H9 (cell line): ENCODE measurements around the gene IGF2. TPM values are rescaled to one million over a fixed set of nuclear protein-coding genes. Genes with fewer than 3 reads are reported as not detected.

ENCODE experiments used
- DNase-seq: peaks from one replicate; pipeline ENCODE4 v3.0.0-alpha.2; 2017
- H2AFZ ChIP-seq: one replicate; pipeline ENCODE4 v1.6.1; 2013; ENCODE audit warnings: mild to moderate bottlenecking, low read length, control low read depth, moderate library complexity
- H2AK5ac ChIP-seq: 2 replicates; pipeline ENCODE4 v1.6.1; 2013; ENCODE audit warnings: low read length, control low read depth, mixed read lengths; ENCODE audit not compliant: insufficient read length
- H2BK120ac ChIP-seq: one replicate; pipeline ENCODE4 v1.6.1; 2013; ENCODE audit warnings: low read depth, mild to moderate bottlenecking, low read length, control low read depth, inconsistent platforms; ENCODE audit not compliant: poor library complexity, severe bottlenecking
- H2BK12ac ChIP-seq: 2 replicates; pipeline ENCODE4 v1.6.1; 2013; ENCODE audit warnings: low read length, control low read depth, mixed read lengths, low read depth; ENCODE audit not compliant: insufficient read length
- H2BK15ac ChIP-seq: 2 replicates; pipeline ENCODE4 v1.6.1; 2013; ENCODE audit warnings: low read depth, low read length, control low read depth
- H2BK20ac ChIP-seq: one replicate; pipeline ENCODE4 v1.6.1; 2013; ENCODE audit warnings: low read depth, mild to moderate bottlenecking, low read length, control low read depth, inconsistent platforms; ENCODE audit not compliant: poor library complexity, severe bottlenecking
- H2BK5ac ChIP-seq: 2 replicates; pipeline ENCODE4 v1.6.1; 2013; ENCODE audit warnings: low read length, control low read depth, mixed read lengths; ENCODE audit not compliant: insufficient read length
- H3K14ac ChIP-seq: 2 replicates; pipeline ENCODE4 v1.6.1; 2013; ENCODE audit warnings: low read length, control low read depth; ENCODE audit not compliant: insufficient read depth
- H3K18ac ChIP-seq: 2 replicates; pipeline ENCODE4 v1.6.1; 2013; ENCODE audit warnings: low read depth, mild to moderate bottlenecking, mixed read lengths, low read length, control low read depth; ENCODE audit not compliant: insufficient read length
- H3K23ac ChIP-seq: 2 replicates; pipeline ENCODE4 v1.6.1; 2013; ENCODE audit warnings: low read length, control low read depth, mixed read lengths, low read depth; ENCODE audit not compliant: insufficient read length
- H3K23me2 ChIP-seq: 2 replicates; pipeline ENCODE4 v1.6.1; 2013; ENCODE audit warnings: low read depth, mild to moderate bottlenecking, mixed read lengths, low read length, control low read depth; ENCODE audit not compliant: insufficient read length, poor library complexity, severe bottlenecking
- H3K27ac ChIP-seq: 2 replicates; pipeline ENCODE4 v1.5.1; 2013; ENCODE audit warnings: low read length, control low read depth, mixed read lengths, low read depth; ENCODE audit not compliant: insufficient read length
- H3K27me3 ChIP-seq: 2 replicates; pipeline ENCODE4 v1.6.1; 2013; ENCODE audit warnings: low read length, control low read depth, inconsistent platforms; ENCODE audit not compliant: insufficient read depth
- H3K4ac ChIP-seq: 2 replicates; pipeline ENCODE4 v1.6.1; 2013; ENCODE audit warnings: low read depth, mild to moderate bottlenecking, control low read depth, inconsistent platforms, low read length, moderate library complexity
- H3K4me1 ChIP-seq: 2 replicates; pipeline ENCODE4 v1.6.1; 2013; ENCODE audit warnings: low read length, control low read depth, inconsistent platforms; ENCODE audit not compliant: insufficient read depth
- H3K4me2 ChIP-seq: 2 replicates; pipeline ENCODE4 v1.6.1; 2013; ENCODE audit warnings: low read length, control low read depth, mixed read lengths; ENCODE audit not compliant: insufficient read length, insufficient read depth
- H3K56ac ChIP-seq: 2 replicates; pipeline ENCODE4 v1.6.1; 2013; ENCODE audit warnings: low read depth, mild to moderate bottlenecking, mixed read lengths, low read length, control low read depth; ENCODE audit not compliant: insufficient read length
- H3K79me1 ChIP-seq: 2 replicates; pipeline ENCODE4 v1.6.1; 2013; ENCODE audit warnings: low read depth, mild to moderate bottlenecking, moderate library complexity, low read length, control low read depth, inconsistent platforms; ENCODE audit not compliant: insufficient read depth, poor library complexity, severe bottlenecking
- H3K79me2 ChIP-seq: 2 replicates; pipeline ENCODE4 v1.6.1; 2013; ENCODE audit warnings: low read length, control low read depth, inconsistent platforms; ENCODE audit not compliant: insufficient read depth
- H3K9ac ChIP-seq: 2 replicates; pipeline ENCODE4 v1.6.1; 2013; ENCODE audit warnings: low read length, control low read depth, mixed read lengths; ENCODE audit not compliant: insufficient read length; ENCODE audit errors: extremely low read depth
- H3K9me3 ChIP-seq: one replicate; pipeline ENCODE4 v1.6.1; 2013; ENCODE audit warnings: low read depth, low read length, inconsistent platforms; ENCODE audit not compliant: control insufficient read depth
- H3T11ph ChIP-seq: one replicate; pipeline ENCODE4 v1.6.1; 2013; ENCODE audit warnings: mild to moderate bottlenecking, low read length, control low read depth, inconsistent platforms
- H4K20me1 ChIP-seq: one replicate; pipeline ENCODE4 v1.6.1; 2013; ENCODE audit not compliant: control insufficient read depth, insufficient read length, insufficient read depth
- H4K5ac ChIP-seq: 2 replicates; pipeline ENCODE4 v1.6.1; 2013; ENCODE audit warnings: low read depth, mild to moderate bottlenecking, mixed read lengths, low read length, control low read depth; ENCODE audit not compliant: insufficient read length
- H4K8ac ChIP-seq: replicated peaks from 2 replicates; pipeline ENCODE4 v1.6.1; 2013; ENCODE audit warnings: low read length, control low read depth, mixed read lengths, low read depth; ENCODE audit not compliant: insufficient read length
- H4K91ac ChIP-seq: 2 replicates; pipeline ENCODE4 v1.6.1; 2013; ENCODE audit warnings: low read depth, mild to moderate bottlenecking, moderate library complexity, mixed read lengths, low read length, control low read depth; ENCODE audit not compliant: insufficient read length
- H3K27ac Mint-ChIP-seq, 3 experiments: 2 replicates in 2 of 3; 3 replicates in 1 of 3; pipeline ENCODE4 v1.8.0; 2020 to 2021; ENCODE audit warnings: mixed read lengths in 3 of 3, mild to moderate bottlenecking in 1 of 3, moderate library complexity in 1 of 3
- H3K27me3 Mint-ChIP-seq: 2 replicates; pipeline ENCODE4 v1.8.0; 2021; ENCODE audit warnings: low read depth, mild to moderate bottlenecking, moderate library complexity, mixed read lengths
- H3K36me3 Mint-ChIP-seq, 3 experiments: 2 replicates in 2 of 3; 3 replicates in 1 of 3; pipeline ENCODE4 v1.8.0; 2020 to 2021; ENCODE audit warnings: low read depth in 3 of 3, mixed read lengths in 3 of 3; ENCODE audit not compliant: insufficient read depth in 1 of 3
- H3K4me1 Mint-ChIP-seq, 2 experiments: 2 replicates each; pipeline ENCODE4 v1.8.0; 2020; ENCODE audit warnings: mixed read lengths in 2 of 2
- H3K4me3 Mint-ChIP-seq, 2 experiments: 2 replicates in 1 of 2; 3 replicates in 1 of 2; pipeline ENCODE4 v1.8.0; 2020 to 2021; ENCODE audit warnings: mild to moderate bottlenecking in 2 of 2, mixed read lengths in 2 of 2, moderate library complexity in 1 of 2
- H3K9me3 Mint-ChIP-seq, 2 experiments: 2 replicates in 1 of 2; 3 replicates in 1 of 2; pipeline ENCODE4 v1.8.0; 2020; ENCODE audit warnings: mild to moderate bottlenecking in 2 of 2, mixed read lengths in 2 of 2, moderate library complexity in 1 of 2
- WGBS: extraction: QIAGEN DNeasy Blood & Tissue Kit; methylation state at CpG from one replicate; pipeline ENCODE4 v1.1.7; 2013; ENCODE audit warnings: missing lambda C conversion rate, low lambda C conversion rate, mixed read lengths; ENCODE audit not compliant: insufficient read length; ENCODE audit errors: extremely low coverage; 5-methylcytosine and 5-hydroxymethylcytosine counted together
- total RNA-seq: library from RNA; stranded (reverse); gene quantifications from 2 replicates; pipeline ENCODE4 v1.2.1, GENCODE V29; 2021
- TF ChIP-seq, protein P1 (sequence below): fragments of 200-600 bp; sonication (generic); conservative IDR thresholded peaks from 3 replicates; pipeline ENCODE4 v1.8.0; 2021; ENCODE audit warnings: antibody characterized with exemption, mild to moderate bottlenecking

IGF2 gene
- total RNA-seq, 1 experiment from 2014 or later: 2.8 TPM

DNA sequence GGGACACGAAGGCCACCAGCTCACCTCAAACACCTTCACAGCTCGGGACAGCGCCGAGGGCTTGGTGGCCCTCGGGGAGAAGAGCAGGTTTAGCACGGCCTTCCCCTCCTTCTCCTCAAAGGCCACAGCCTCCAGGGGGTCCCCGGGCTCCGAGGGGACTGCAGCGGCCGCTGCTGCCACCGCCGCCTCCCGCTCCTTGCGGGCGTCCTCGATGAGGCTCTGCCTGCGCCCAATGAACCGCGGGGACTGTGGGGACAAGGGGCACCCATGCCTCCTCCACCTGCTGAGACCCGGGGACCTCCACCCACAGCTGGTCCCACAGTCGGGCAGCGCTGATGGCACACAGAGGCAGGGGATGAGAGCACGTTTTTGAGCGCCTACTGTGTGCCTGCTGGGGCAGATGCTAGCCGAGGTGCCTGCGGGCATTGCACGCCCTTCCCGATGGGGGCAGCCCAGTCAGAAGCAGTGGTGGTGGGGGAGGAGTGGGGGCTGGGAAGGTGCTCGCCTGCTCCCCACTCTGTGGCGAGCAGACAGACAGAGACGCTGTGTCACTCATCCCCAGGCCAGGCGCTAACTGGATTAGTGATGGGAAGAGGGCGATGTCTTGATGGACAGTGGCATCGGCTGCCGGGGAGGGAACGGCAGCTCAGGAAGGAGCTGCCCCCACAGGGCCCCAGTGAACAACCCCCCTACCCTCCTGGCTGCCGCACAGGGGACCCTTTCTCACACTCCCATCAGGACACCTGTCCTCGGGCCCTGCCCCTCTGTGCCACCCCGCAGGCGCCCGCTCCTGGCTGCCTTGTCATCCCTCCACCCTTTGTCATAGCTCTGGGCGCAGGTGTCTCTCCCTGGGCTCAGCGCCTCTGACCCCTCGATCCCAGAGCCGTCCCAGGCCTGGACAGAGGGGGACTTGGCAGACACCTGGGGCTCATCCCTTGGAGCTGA lies 30.7 kb upstream of the IGF2 start:
- Histone ChIP-seq H2BK20ac (no peak overlapping the region), H3K9me3 (no peaks in the 10 kb centered on the region), H2BK12ac (no peak overlapping the region), H2BK5ac (no peak overlapping the region), H2BK15ac (no peak overlapping the region), H3K27me3 (no peaks in the 10 kb centered on the region), H4K91ac (no peak overlapping the region), H3T11ph (no peak overlapping the region), H3K9ac (no peak overlapping the region), H3K4me1 (no peaks in the 10 kb centered on the region), H3K4ac (no peak overlapping the region), H3K56ac (no peak overlapping the region), H2AK5ac (no peak overlapping the region), H3K79me2 (no peaks in the 10 kb centered on the region), H3K18ac (no peak overlapping the region), H4K8ac (no peak overlapping the region), H3K27ac (no peak overlapping the region), H2AFZ (no peak overlapping the region), H2BK120ac (no peak overlapping the region), H3K14ac (no peak overlapping the region), H3K4me2 (no peak overlapping the region), H3K23ac (no peak overlapping the region), H3K23me2 (peaks cover 3% of the 10 kb centered on the region), H4K5ac (no peak overlapping the region), H4K20me1 (no peaks in the 10 kb centered on the region), H3K79me1 (no peaks in the 10 kb centered on the region)
- Mint-ChIP-seq H3K36me3 (no peaks in the 10 kb centered on the region), H3K27me3 (peaks cover 18% of the 10 kb centered on the region), H3K4me3 (no peak overlapping the region), H3K27ac (no peak overlapping the region), H3K4me1 (peaks cover 0 to 5% of the 10 kb centered on the region in 2 experiments; a peak in 1 of 4 replicates), H3K9me3 (no peaks in the 10 kb centered on the region)
- TF ChIP-seq, protein P1, sequence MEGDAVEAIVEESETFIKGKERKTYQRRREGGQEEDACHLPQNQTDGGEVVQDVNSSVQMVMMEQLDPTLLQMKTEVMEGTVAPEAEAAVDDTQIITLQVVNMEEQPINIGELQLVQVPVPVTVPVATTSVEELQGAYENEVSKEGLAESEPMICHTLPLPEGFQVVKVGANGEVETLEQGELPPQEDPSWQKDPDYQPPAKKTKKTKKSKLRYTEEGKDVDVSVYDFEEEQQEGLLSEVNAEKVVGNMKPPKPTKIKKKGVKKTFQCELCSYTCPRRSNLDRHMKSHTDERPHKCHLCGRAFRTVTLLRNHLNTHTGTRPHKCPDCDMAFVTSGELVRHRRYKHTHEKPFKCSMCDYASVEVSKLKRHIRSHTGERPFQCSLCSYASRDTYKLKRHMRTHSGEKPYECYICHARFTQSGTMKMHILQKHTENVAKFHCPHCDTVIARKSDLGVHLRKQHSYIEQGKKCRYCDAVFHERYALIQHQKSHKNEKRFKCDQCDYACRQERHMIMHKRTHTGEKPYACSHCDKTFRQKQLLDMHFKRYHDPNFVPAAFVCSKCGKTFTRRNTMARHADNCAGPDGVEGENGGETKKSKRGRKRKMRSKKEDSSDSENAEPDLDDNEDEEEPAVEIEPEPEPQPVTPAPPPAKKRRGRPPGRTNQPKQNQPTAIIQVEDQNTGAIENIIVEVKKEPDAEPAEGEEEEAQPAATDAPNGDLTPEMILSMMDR: no peak
- no peak for DNase-seq
- WGBS: no CpG with 5 or more reads among the region's 45 CpGs
